ENCODE data around the gene CALHM4.
"Not testable (repeated sequence)": the region's sequence is repeated elsewhere in the genome, so short reads cannot be mapped to it uniquely, and the experiment has no call there.

The CALHM4 gene

GRCh38 chr6:116578335-116578734, 24.8 kb downstream of the CALHM4 start:
- no peak for DNase-seq

DNA sequence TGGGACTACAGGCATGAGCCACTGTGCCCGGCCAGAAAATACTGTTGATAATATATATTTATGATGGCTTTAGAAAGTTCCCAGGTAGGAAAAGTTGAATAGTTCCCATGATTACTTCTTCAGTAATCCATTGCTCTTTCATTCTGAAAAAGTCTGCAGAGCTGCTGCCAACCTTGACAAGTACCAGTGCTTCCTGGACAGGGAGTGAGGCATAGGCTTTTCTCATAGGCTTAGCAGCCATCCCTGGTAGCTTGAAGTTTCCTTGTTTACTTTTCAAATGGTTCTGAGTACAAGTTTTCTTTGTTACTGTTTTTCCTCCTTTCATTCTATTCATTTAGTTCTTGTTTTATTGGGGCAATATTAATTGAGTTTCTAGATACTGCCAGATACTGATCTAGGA, 25.6 kb downstream of the CALHM4 start:
- DNase-seq: no peak

DNA sequence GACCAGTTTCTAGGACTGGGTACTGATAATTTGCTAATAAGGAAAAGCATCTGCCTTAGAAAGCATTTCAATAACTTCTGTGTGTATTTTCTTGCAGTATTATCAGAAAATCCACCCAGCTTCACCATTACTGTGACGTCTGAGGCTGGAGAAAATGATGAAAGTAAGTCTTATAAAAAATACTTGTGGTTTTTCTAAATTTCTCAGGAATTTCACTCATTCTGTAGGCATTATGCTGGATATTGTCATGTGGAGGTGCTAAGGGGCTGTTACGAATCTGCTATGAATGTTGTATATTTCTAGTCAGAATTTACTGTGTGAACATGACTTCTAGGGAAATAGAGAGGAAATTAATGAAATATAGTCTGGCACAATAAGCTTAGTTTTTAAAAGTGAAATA, 26.6 kb downstream of the CALHM4 start:
- no peak for DNase-seq

GRCh38 chr6:116586276-116586675, 32.7 kb downstream of the CALHM4 start:
- DNase-seq: no peak

- no peak for DNase-seq
Measured at GRCh38 chr6:116586738-116587137, 33.2 kb downstream of the CALHM4 start.

DNA sequence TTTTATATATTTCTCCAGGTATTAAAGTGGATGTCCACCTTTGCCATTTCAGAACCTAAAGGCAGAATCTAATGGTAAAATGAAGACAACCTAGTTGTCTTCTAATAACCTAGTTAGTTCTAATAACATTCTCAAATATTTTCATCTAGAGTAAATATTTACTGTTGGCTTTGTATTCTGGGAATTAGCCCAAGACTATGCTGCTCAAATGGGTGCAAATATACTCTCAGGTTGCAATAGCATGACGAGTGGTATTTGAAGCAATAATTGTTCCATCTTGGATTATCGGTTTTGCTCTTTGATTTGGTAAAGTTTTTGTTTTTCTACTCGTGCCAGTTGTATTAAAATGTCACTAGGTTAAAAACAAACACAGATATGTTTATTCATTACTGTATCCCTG, 41.7 kb downstream of the CALHM4 start:
- DNase-seq: no peak

DNA sequence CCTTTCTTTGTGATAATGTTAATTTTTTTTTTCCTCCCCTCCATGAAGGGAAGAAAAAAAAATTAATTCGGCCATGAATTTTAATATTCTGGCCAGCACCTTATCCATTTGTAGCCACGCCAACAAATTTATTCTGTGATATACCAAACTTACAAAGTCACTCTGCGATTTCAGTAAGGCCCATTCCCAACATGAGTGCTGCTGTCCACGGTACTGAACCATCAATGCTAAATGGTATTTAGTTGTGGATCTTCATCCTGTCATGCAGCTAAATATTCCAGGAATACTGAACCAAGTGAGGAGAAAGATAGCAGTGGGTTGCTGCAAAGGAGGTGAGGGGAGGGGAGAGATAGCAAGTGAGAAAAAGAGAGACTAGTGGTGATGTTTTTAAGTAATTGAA, 43.3 kb downstream of the CALHM4 start:
- DNase-seq: no peak

DNA sequence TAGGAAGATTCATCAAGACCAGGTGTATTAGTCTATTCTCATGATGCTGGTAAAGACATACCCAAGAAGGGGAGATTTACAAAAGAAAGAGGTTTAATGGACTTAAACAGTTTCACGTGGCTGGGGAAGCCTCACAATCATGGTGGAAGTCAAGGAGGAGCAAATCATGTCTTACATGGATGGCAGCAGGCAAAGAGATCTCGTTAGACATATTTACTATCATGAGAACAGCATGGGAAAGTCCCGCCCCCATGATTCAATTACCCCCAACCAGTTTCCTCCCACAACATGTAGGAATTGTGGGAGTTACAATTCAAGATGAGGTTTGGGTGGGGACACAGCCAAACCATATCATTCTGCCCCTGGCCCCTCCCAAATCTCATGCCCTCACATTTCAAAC, 50.4 kb downstream of the CALHM4 start:
- not testable (repeated sequence) for DNase-seq

DNA sequence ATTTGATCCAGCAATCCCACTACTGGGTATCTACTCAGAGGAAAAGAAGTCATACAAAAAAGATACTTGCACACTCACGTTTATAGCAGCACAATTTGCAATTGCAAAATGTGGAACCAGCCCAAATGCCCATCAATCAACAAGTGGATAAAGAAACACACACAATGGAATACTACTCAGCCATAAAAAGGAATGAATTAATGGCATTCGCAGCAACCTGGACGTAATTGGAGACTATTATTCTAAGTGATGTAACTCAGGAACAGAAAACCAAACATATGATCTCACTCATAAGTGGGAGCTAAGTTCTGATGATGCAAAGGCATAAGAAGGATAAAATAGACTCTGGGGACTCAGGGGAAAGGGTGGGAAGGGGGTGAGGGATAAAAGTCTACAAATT, 51.3 kb downstream of the CALHM4 start:
- not testable (repeated sequence) for DNase-seq

DNA sequence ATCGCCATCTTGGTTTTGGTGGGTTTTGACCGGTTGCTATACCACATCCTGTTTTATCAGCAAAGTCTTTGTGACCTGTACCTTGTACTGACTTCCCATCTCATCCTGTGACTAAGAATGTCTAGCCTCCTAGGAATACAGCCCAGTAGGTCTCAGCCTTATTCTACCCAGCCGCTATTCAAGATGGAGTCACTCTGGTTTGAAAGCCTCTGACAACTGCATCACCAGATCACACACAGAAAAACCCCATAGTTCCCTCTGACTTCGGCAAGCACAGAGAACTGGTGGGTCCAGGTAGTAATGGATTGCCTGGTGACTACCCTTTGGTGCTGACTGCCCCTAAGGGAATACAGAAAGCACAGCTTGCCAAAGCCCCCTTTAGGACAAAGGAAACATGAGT, 52.4 kb downstream of the CALHM4 start:
- no peak for DNase-seq
